ENCODE results near the gene ZNF77. TPM values are rescaled to one million over a fixed set of nuclear protein-coding genes. Genes with fewer than 3 reads are reported as not detected.

The ZNF77 gene
- total and polyA plus RNA-seq, 4 donors: 0.90 to 3.5 (median 1.9) TPM

DNA sequence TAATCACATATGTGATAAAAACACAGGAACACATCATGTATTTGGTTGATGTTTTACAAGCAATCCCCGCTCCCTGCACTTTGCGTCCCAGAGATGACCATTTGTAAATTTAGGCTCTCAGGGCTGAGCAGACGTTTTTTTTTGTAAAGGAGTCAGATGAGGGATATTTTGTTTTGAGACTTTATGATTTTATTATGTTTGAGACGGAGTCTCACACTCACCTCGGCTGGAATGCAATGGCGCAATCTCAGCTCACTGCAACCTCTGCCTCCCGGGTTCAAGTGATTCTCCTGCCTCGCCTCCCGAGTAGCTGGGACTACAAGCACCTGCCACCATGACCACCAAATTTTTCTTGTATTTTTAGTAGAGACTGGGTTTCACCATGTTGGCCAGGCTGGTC is 34.0 kb upstream of the ZNF77 start:
- H3K27me3 ChIP-seq (ENCODE audit: control insufficient read depth in 4 of 4, insufficient read depth in 4 of 4, low read length in 3 of 4): no peaks in the 10 kb centered on the region
- H3K9ac ChIP-seq (ENCODE audit: low read depth in 1 of 2, low read length in 2 of 2): no peak overlapping the region
- H3K4me1 ChIP-seq (ENCODE audit: control insufficient read depth in 4 of 4, insufficient read depth in 4 of 4, low read length in 3 of 4): peaks cover 19 to 41% (median 26%) of the 10 kb centered on the region in 4 donors
- H3K36me3 ChIP-seq (ENCODE audit: control insufficient read depth in 4 of 4, insufficient read depth in 3 of 4, low read depth in 1 of 4, low read length in 3 of 4): no peaks in the 10 kb centered on the region
- WGBS: 71% methylated on average over 9 of the region's 9 CpGs
- H3K27ac ChIP-seq (ENCODE audit: low read depth in 1 of 2, low read length in 2 of 2): no peak overlapping the region
- TF ChIP-seq GABPA (IDR thresholded peaks at IDR 0.05 in 1 of 2, conservative IDR thresholded peaks at IDR 0.05 in 1 of 2) (no peak), RAD21 (IDR thresholded peaks at IDR 0.05) (no peak)
- TF ChIP-seq, protein P1, sequence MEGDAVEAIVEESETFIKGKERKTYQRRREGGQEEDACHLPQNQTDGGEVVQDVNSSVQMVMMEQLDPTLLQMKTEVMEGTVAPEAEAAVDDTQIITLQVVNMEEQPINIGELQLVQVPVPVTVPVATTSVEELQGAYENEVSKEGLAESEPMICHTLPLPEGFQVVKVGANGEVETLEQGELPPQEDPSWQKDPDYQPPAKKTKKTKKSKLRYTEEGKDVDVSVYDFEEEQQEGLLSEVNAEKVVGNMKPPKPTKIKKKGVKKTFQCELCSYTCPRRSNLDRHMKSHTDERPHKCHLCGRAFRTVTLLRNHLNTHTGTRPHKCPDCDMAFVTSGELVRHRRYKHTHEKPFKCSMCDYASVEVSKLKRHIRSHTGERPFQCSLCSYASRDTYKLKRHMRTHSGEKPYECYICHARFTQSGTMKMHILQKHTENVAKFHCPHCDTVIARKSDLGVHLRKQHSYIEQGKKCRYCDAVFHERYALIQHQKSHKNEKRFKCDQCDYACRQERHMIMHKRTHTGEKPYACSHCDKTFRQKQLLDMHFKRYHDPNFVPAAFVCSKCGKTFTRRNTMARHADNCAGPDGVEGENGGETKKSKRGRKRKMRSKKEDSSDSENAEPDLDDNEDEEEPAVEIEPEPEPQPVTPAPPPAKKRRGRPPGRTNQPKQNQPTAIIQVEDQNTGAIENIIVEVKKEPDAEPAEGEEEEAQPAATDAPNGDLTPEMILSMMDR (IDR thresholded peaks at IDR 0.05; ENCODE audit: low read depth, low read length, missing input control): no peak
- TF ChIP-seq, protein P2, sequence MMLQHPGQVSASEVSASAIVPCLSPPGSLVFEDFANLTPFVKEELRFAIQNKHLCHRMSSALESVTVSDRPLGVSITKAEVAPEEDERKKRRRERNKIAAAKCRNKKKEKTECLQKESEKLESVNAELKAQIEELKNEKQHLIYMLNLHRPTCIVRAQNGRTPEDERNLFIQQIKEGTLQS (IDR thresholded peaks at IDR 0.05): no peak
- DNase-seq (ENCODE audit: low spot score): no peak
- no peak overlapping the region for H3K4me3 ChIP-seq (ENCODE audit: low read depth in 1 of 3, low read length in 3 of 3)
- H3K9me3 ChIP-seq (ENCODE audit: control insufficient read depth in 4 of 4, low read length in 3 of 4): no peaks in the 10 kb centered on the region

DNA sequence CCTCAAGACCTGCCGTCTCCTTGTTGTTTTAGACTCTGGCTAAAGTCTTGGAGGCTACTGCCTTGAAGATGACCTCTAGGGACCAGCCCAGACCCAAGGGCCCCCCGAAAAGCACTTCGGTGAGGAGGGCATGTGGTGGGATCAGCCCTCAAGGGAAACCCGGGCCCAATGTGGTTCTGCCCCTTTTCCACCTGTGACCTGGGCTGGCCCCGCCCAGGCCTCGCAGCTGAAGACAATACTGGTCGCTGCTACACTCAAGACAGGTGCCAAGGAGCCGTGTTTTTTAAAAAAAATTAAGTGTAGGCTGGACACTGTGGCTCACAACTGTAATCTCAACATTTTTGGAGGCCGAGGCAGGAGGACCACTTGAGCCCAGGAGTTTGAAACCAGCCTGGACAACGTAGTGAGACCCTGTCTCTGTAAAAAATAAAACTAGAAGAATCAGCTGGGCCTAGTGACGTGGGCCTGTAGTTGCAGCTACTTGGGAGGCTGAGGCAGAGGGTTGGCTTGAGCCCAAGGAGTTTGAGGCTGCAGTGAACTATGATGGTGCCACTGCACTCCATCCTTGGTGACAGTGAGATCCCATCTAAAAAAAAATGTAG is 33.5 kb upstream of the ZNF77 start:
- no peak for TF ChIP-seq HNF4A (conservative IDR thresholded peaks at IDR 0.05)
- no peak for TF ChIP-seq TAF1 (conservative IDR thresholded peaks at IDR 0.05)
- no peak for TF ChIP-seq SP1 (IDR thresholded peaks at IDR 0.05)
- TF ChIP-seq HNF4G (IDR thresholded peaks at IDR 0.05): no peak
- no peak for TF ChIP-seq FOXA1 (IDR thresholded peaks at IDR 0.05)
- no peak for TF ChIP-seq JUND (IDR thresholded peaks at IDR 0.05)
- no peak for TF ChIP-seq RXRA (IDR thresholded peaks at IDR 0.05)
- TF ChIP-seq, protein P3, sequence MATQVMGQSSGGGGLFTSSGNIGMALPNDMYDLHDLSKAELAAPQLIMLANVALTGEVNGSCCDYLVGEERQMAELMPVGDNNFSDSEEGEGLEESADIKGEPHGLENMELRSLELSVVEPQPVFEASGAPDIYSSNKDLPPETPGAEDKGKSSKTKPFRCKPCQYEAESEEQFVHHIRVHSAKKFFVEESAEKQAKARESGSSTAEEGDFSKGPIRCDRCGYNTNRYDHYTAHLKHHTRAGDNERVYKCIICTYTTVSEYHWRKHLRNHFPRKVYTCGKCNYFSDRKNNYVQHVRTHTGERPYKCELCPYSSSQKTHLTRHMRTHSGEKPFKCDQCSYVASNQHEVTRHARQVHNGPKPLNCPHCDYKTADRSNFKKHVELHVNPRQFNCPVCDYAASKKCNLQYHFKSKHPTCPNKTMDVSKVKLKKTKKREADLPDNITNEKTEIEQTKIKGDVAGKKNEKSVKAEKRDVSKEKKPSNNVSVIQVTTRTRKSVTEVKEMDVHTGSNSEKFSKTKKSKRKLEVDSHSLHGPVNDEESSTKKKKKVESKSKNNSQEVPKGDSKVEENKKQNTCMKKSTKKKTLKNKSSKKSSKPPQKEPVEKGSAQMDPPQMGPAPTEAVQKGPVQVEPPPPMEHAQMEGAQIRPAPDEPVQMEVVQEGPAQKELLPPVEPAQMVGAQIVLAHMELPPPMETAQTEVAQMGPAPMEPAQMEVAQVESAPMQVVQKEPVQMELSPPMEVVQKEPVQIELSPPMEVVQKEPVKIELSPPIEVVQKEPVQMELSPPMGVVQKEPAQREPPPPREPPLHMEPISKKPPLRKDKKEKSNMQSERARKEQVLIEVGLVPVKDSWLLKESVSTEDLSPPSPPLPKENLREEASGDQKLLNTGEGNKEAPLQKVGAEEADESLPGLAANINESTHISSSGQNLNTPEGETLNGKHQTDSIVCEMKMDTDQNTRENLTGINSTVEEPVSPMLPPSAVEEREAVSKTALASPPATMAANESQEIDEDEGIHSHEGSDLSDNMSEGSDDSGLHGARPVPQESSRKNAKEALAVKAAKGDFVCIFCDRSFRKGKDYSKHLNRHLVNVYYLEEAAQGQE (IDR thresholded peaks at IDR 0.05): no peak
- no peak for TF ChIP-seq FOXA2 (IDR thresholded peaks at IDR 0.05)
- TF ChIP-seq GABPA (IDR thresholded peaks at IDR 0.05 in 1 of 2, conservative IDR thresholded peaks at IDR 0.05 in 1 of 2): no peak
- TF ChIP-seq EGR1 (IDR thresholded peaks at IDR 0.05; ENCODE audit: low read depth in 2 of 2): no peak
- TF ChIP-seq, protein P1 (IDR thresholded peaks at IDR 0.05; ENCODE audit: low read depth, low read length, missing input control): no peak
- TF ChIP-seq, protein P2 (IDR thresholded peaks at IDR 0.05): no peak
- TF ChIP-seq YY1 (IDR thresholded peaks at IDR 0.05): no peak
- TF ChIP-seq, protein P4, sequence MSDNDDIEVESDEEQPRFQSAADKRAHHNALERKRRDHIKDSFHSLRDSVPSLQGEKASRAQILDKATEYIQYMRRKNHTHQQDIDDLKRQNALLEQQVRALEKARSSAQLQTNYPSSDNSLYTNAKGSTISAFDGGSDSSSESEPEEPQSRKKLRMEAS (IDR thresholded peaks at IDR 0.05): no peak
- 84% methylated on average over 11 of the region's 11 CpGs for WGBS
- Histone ChIP-seq H3K4me3 (ENCODE audit: low read depth in 1 of 3, low read length in 3 of 3) (no peak overlapping the region), H3K36me3 (ENCODE audit: control insufficient read depth in 4 of 4, insufficient read depth in 3 of 4, low read depth in 1 of 4, low read length in 3 of 4) (no peaks in the 10 kb centered on the region), H3K9me3 (ENCODE audit: control insufficient read depth in 4 of 4, low read length in 3 of 4) (no peaks in the 10 kb centered on the region), H3K9ac (ENCODE audit: low read depth in 1 of 2, low read length in 2 of 2) (no peak overlapping the region), H3K4me1 (ENCODE audit: control insufficient read depth in 4 of 4, insufficient read depth in 4 of 4, low read length in 3 of 4) (peaks cover 19 to 36% (median 24%) of the 10 kb centered on the region in 4 donors), H3K27ac (ENCODE audit: low read depth in 1 of 2, low read length in 2 of 2) (peak overlapping the region in 1 of 2 donors; percentile 9), H3K27me3 (ENCODE audit: control insufficient read depth in 4 of 4, insufficient read depth in 4 of 4, low read length in 3 of 4) (no peaks in the 10 kb centered on the region)
- no peak for DNase-seq (ENCODE audit: low spot score)
